Stomach (tissue), 9 donors: ENCODE measurements around the gene RAMACL. TPM values are rescaled to one million over a fixed set of nuclear protein-coding genes. Genes with fewer than 3 reads are reported as not detected.
A peak's percentile ranks its signal among the peaks of the same experiment; 100 is the strongest.

Experiments
- DNase-seq, 2 donors: peaks; one replicate each; pipeline versions ENCODE4 v3.0.0 to v3.0.0-alpha.2; 2013 to 2019
- H3K27ac ChIP-seq, 5 donors: fragments of 200-600 bp in 4 of 5; sonication (generic) in 4 of 5; one replicate each; pipeline ENCODE4 v1.5.1; 2013 to 2019; ENCODE audit warnings: mild to moderate bottlenecking in 1 of 5, moderate library complexity in 1 of 5
- H3K27me3 ChIP-seq, 3 donors: fragments of 200-600 bp; sonication (generic); one replicate each; pipeline ENCODE4 v1.5.1; 2017 to 2019; ENCODE audit warnings: mixed run types in 1 of 3
- H3K36me3 ChIP-seq, 4 donors: fragments of 200-600 bp; sonication (generic); 1 replicate in 3 of 4; 2 replicates in 1 of 4; pipeline ENCODE4 v1.5.1; 2016 to 2019
- H3K4me1 ChIP-seq, 4 donors: fragments of 200-600 bp; sonication (generic); one replicate each; pipeline ENCODE4 v1.5.1; 2016 to 2019
- H3K4me3 ChIP-seq, 4 donors: fragments of 200-600 bp; sonication (generic) in 3 of 4; one replicate each; pipeline ENCODE4 v1.5.1; 2016 to 2019; ENCODE audit warnings: mild to moderate bottlenecking in 1 of 4
- H3K9me3 ChIP-seq, 4 donors: fragments of 200-600 bp; sonication (generic); one replicate each; pipeline ENCODE4 v1.5.1; 2016 to 2019
- EP300 ChIP-seq: sonication (generic); formaldehyde crosslinking; IDR thresholded peaks from one replicate; pipeline ENCODE4 v1.6.1; 2017; ENCODE audit warnings: antibody characterized with exemption
- POLR2A ChIP-seq, 4 donors: fragments of 450-650 bp; IDR thresholded peaks; one replicate each; pipeline ENCODE4 v1.6.1; 2016; ENCODE audit warnings: antibody characterized with exemption in 4 of 4, control low read depth in 2 of 4, mild to moderate bottlenecking in 1 of 4, moderate library complexity in 1 of 4
- POLR2AphosphoS5 ChIP-seq, 3 donors: sonication (generic); formaldehyde crosslinking; IDR thresholded peaks; one replicate each; pipeline ENCODE4 v1.6.1; 2016; ENCODE audit warnings: antibody characterized with exemption in 3 of 3
- WGBS, 5 donors: extraction: QIAGEN DNeasy Blood & Tissue Kit in 3 of 5; methylation state at CpG; one replicate each; pipeline versions ENCODE4 v1.1.5 to v1.1.7; 2013 to 2018; 5-methylcytosine and 5-hydroxymethylcytosine counted together
- intact Hi-C: fragments of 100-400 bp; cut with DNase I; formaldehyde crosslinking; loops from one replicate; pipeline ENCODE4 v1.15.1; 2023; ENCODE audit warnings: low total_unique reads
- polyA plus RNA-seq, 3 donors: library from polyadenylated mRNA; stranded (reverse); fragments of 200-250 nt; gene quantifications; one replicate each; pipeline ENCODE4 v1.2.3, GENCODE V29; 2013
- total RNA-seq, 5 donors: library from RNA; depleted of rRNA; stranded (reverse); fragments of >200 nt; gene quantifications; one replicate each; pipeline versions ENCODE4 v1.1.0 to v1.2.3, GENCODE V29; 2014 to 2016
- TF ChIP-seq, protein P1 (sequence below), 7 experiments: fragments of 450-650 bp in 4 of 7; fragments of 200-600 bp in 3 of 7; sonication (generic) in 3 of 7; IDR thresholded peaks; one replicate each; pipeline ENCODE4 v1.5.1; 2016 to 2019; ENCODE audit warnings: antibody characterized with exemption in 7 of 7, control low read depth in 2 of 7, mild to moderate bottlenecking in 1 of 7
- donor health status: healthy with polysubstance abuse.
- donor health status: Bipolar disorder and iron deficiency.
- donor health status: healthy.

Gene RAMACL
- total and polyA plus RNA-seq, 8 donors = 0.25 to 9.0 (median 3.5) TPM; not detected in 3

DNA sequence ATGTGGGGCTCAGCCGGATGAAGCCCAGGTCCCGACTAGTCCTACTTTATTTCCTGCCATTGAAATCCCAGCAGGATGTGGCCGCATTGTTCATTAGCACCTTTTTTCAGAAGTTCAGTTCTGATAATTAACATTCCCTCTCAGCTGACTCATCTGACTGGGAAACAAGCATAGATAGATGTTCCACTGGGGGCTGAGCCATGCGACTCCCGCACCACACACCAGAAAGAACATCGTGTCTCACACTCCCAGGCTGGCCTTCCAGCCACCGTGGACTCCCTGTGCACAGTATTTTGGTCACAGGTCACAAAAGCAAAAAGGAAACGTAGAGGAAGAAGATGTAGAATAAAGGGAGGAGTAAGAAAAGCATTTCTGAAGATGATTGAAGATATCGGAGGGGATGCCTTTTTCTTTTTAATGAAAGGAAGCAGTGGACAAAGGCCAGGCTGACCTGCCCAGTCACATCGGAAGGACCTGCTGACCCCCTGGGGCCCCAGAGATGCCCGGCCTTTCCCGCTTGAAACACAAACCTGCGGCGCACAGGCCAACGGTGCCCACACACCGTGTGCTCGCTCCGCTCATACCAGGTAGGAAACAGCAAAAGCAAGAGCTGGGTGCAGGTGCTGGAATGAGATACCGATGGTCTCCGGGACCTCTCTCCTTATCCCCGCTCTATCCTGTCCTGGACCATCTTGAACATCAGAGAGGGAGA is 28.7 kb upstream of the RAMACL start:
- Histone ChIP-seq H3K4me3 (no peak overlapping the region), H3K9me3 (no peaks in the 10 kb centered on the region), H3K36me3 (peaks cover 0 to 9% (median 7%) of the 10 kb centered on the region in 4 donors), H3K27ac (peak overlapping the region in 4 of 5 donors; percentile 42 to 69 (median 60)), H3K27me3 (no peaks in the 10 kb centered on the region), H3K4me1 (peaks cover 12 to 56% (median 35%) of the 10 kb centered on the region in 4 donors)
- DNase-seq = no peak
- intact Hi-C loops = no loop called here
- 81 to 88% (median 83%) methylated on average over 21 of the region's 21 CpGs for WGBS, 5 donors
- peak; percentile 73 for TF ChIP-seq EP300
- no peak for TF ChIP-seq POLR2A (IDR thresholded peaks at IDR 0.05)
- TF ChIP-seq, protein P1, sequence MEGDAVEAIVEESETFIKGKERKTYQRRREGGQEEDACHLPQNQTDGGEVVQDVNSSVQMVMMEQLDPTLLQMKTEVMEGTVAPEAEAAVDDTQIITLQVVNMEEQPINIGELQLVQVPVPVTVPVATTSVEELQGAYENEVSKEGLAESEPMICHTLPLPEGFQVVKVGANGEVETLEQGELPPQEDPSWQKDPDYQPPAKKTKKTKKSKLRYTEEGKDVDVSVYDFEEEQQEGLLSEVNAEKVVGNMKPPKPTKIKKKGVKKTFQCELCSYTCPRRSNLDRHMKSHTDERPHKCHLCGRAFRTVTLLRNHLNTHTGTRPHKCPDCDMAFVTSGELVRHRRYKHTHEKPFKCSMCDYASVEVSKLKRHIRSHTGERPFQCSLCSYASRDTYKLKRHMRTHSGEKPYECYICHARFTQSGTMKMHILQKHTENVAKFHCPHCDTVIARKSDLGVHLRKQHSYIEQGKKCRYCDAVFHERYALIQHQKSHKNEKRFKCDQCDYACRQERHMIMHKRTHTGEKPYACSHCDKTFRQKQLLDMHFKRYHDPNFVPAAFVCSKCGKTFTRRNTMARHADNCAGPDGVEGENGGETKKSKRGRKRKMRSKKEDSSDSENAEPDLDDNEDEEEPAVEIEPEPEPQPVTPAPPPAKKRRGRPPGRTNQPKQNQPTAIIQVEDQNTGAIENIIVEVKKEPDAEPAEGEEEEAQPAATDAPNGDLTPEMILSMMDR (IDR thresholded peaks at IDR 0.05) = no peak
- peak; percentile 43 to 79 (median 57) for TF ChIP-seq POLR2AphosphoS5 (IDR thresholded peaks at IDR 0.05)

DNA sequence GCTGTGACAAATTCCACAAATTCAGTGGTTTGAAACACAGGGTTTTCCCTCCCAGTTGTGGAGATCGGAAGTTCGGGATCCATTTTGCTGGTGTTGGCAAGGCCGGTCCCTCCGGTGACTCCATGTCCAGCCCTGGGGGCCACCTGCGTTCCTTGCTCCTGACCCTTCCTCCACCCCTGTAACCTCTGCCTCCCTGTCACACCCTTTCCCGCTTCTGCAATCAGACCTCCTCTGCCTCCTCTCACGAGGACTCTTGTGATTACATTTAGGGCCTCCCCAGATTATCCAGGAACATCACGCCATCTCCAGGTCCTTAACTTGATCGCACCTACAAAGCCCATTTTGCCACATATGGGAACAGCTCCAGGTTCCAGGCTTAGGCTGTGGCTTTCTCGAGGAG is 28.1 kb upstream of the RAMACL start:
- no peak for DNase-seq
- intact Hi-C loops = no loop called here
- TF ChIP-seq POLR2AphosphoS5 (IDR thresholded peaks at IDR 0.05) = no peak
- no peak for TF ChIP-seq EP300
- TF ChIP-seq, protein P1 (IDR thresholded peaks at IDR 0.05) = no peak
- 84 to 92% (median 90%) methylated on average over 10 of the region's 10 CpGs for WGBS, 5 donors
- H3K4me1 ChIP-seq = peaks cover 6 to 50% (median 30%) of the 10 kb centered on the region in 4 donors
- H3K9me3 ChIP-seq = no peaks in the 10 kb centered on the region
- no peak overlapping the region for H3K4me3 ChIP-seq
- peaks cover 0 to 9% (median 7%) of the 10 kb centered on the region in 4 donors for H3K36me3 ChIP-seq
- peak overlapping the region in 4 of 5 donors; percentile 42 to 69 (median 60) for H3K27ac ChIP-seq
- no peaks in the 10 kb centered on the region for H3K27me3 ChIP-seq

DNA sequence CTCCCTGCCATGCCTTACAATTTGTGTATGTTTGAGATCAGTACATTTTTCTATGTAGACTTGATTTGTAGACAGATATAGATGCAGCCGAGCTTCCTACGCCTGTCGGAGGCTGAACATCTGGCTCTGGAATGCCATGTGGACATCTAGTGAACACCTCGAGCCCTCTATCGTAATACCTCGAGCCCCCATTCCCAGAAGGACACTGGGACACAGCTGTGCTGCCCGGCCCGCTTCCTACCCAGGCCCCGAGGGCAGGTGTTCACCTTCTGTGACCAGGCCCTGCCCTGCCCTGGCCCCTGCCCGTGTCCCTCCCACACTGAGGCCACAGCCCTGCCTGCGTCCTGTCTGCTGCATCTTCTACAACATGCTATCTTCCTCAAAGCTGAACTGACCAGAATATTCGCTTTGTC is 27.7 kb upstream of the RAMACL start:
- TF ChIP-seq POLR2AphosphoS5 (IDR thresholded peaks at IDR 0.05) (no peak), EP300 (no peak)
- no peak for DNase-seq
- Histone ChIP-seq H3K4me3 (no peak overlapping the region), H3K27ac (peak overlapping the region in 4 of 5 donors; percentile 42 to 69 (median 60)), H3K36me3 (peaks cover 0 to 9% (median 7%) of the 10 kb centered on the region in 4 donors), H3K9me3 (no peaks in the 10 kb centered on the region), H3K27me3 (no peaks in the 10 kb centered on the region), H3K4me1 (peaks cover 2 to 45% (median 26%) of the 10 kb centered on the region in 4 donors)
- intact Hi-C loops = no loop called here
- WGBS, 5 donors = 78 to 89% (median 83%) methylated on average over 12 of the region's 12 CpGs

DNA sequence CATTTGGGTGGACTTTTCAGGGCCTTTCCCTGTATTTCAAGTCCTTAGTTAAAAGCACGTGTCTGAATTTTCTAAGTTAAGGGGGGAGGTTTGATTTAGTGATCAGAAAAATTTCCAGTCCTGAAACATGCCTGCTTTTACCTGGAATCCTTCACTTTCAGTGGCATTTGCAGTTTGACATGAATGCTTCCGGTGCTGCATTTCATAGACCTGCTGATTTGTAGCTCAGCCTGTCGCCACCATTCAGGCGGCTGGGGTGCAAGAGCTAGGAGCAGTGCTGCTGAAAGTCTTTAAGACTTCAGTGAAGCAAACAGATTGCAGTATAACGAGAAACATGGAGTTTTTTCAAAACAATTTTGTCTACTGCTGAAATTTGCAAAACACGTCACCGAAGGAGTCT is 26.5 kb upstream of the RAMACL start:
- no peaks in the 10 kb centered on the region for H3K27me3 ChIP-seq
- TF ChIP-seq, protein P1 (IDR thresholded peaks at IDR 0.05) = no peak
- TF ChIP-seq POLR2A (IDR thresholded peaks at IDR 0.05) = no peak
- TF ChIP-seq POLR2AphosphoS5 (IDR thresholded peaks at IDR 0.05) = no peak
- TF ChIP-seq EP300 = no peak
- peaks cover 4 to 45% (median 26%) of the 10 kb centered on the region in 4 donors for H3K4me1 ChIP-seq
- 81 to 94% (median 92%) methylated on average over 7 of the region's 7 CpGs for WGBS, 5 donors
- H3K9me3 ChIP-seq = no peaks in the 10 kb centered on the region
- peak overlapping the region in 3 of 5 donors; percentile 58 to 69 (median 62) for H3K27ac ChIP-seq
- intact Hi-C loops = no loop called here
- peaks cover 0 to under 1% (median 0%) of the 10 kb centered on the region in 4 donors for H3K36me3 ChIP-seq
- DNase-seq = no peak
- no peak overlapping the region for H3K4me3 ChIP-seq

DNA sequence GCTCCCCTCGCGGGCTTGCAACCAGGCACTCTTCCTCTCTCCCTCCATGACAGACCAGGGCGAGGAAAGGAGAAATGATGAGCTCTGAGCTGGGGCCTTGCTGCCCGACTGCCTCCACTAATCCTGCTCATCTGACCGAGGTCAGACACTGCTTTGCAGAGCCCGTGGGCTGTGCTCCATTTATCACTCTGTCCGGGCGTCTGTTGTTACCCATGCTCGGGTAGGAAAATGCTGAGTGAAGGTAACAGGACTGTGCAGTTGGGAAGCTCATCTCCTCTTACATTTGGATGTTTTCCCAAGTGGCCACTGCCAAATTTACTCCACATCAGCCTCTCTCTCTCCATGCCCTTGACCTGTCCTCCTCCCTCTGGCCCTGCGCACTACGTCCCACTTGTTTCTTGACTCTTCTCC is 26.0 kb upstream of the RAMACL start:
- Histone ChIP-seq H3K4me3 (no peak overlapping the region), H3K9me3 (no peaks in the 10 kb centered on the region), H3K4me1 (peaks cover 9 to 51% (median 26%) of the 10 kb centered on the region in 4 donors), H3K36me3 (no peaks in the 10 kb centered on the region), H3K27me3 (no peaks in the 10 kb centered on the region), H3K27ac (peak overlapping the region in 3 of 5 donors; percentile 58 to 69 (median 62))
- no peak for DNase-seq
- WGBS, 5 donors = 55 to 84% (median 82%) methylated on average over 9 to 11 of the region's 11 CpGs
- TF ChIP-seq, protein P1 (IDR thresholded peaks at IDR 0.05) = no peak
- TF ChIP-seq POLR2A (IDR thresholded peaks at IDR 0.05) = no peak
- no peak for TF ChIP-seq EP300
- no peak for TF ChIP-seq POLR2AphosphoS5 (IDR thresholded peaks at IDR 0.05)
- intact Hi-C loops = no loop called here
